ENCODE data around the gene GRM7. TPM values are rescaled to one million over a fixed set of nuclear protein-coding genes. Genes with fewer than 3 reads are reported as not detected.

The GRM7 gene
- total RNA-seq, 1 experiment from 2014 or later: 0.28 TPM

DNA sequence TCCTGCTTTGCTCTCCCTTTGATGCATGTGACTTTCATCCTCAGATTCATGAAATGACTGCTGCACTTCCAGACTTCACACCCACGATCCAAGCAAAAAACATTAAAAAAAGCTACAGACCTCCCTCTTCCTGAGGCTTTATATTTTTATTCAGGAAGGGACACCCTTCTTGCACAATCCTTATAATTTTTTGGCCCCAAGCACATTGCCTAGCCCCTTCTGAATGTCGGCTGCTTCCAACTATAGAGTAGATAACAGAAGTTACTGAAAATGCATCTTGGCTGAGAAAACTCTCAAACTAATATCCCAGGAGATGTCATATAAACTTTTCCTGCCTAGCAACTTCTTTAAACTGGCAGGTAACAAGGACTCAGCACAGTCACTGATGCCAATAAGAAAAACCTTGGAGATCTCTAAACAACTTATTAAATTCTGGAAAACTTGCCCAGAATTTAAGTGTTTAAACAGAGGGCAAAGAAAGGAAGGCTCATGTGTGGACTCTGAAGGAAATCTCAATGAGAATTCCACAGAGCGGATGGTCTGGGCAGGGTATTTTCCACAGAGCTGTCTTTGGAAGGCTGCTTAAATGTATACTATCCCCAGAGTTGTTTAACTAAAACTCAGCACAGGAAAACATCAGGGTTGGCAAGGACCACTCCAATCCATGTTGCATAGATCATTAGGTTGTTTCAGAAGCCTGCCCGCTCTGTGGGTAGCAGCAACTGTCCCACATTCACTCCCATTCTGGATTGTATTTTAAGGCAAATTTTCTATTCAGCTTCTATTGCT is 893.9 kb downstream of the GRM7 start:
- no peaks in the 10 kb centered on the region for H3K27me3 Mint-ChIP-seq (ENCODE audit: low read depth)
- H3K4me1 Mint-ChIP-seq: peaks cover 21 to 24% of the 10 kb centered on the region in 2 experiments
- H3K79me2 ChIP-seq (ENCODE audit: insufficient read depth, low read length): no peaks in the 10 kb centered on the region
- no peaks in the 10 kb centered on the region for H3K23me2 ChIP-seq (ENCODE audit: insufficient read length, low read depth, low read length, poor library complexity, severe bottlenecking)
- H3K27ac ChIP-seq (ENCODE audit: insufficient read length, low read depth, low read length): no peak overlapping the region
- no peak overlapping the region for H4K91ac ChIP-seq (ENCODE audit: insufficient read length, low read depth, low read length)
- H3K9ac ChIP-seq (ENCODE audit: extremely low read depth, insufficient read length, low read length): no peak overlapping the region
- no peak overlapping the region for H3T11ph ChIP-seq (ENCODE audit: low read length)
- H3K14ac ChIP-seq (ENCODE audit: insufficient read depth, low read length): no peak overlapping the region
- H3K4me1 ChIP-seq (ENCODE audit: insufficient read depth, low read length): peaks cover 2% of the 10 kb centered on the region; the same call in 1 of the 2 replicates
- H4K8ac ChIP-seq (replicated peaks; ENCODE audit: insufficient read length, low read depth, low read length): no peak overlapping the region
- peaks cover 0 to 3% of the 10 kb centered on the region in 2 experiments; a peak in 1 of 5 replicates for H3K9me3 Mint-ChIP-seq
- H3K23ac ChIP-seq (ENCODE audit: insufficient read length, low read depth, low read length): no peak overlapping the region
- no peak overlapping the region for H3K56ac ChIP-seq (ENCODE audit: insufficient read length, low read depth, low read length)
- no peak overlapping the region for H2BK5ac ChIP-seq (ENCODE audit: insufficient read length, low read length)
- H2BK120ac ChIP-seq (ENCODE audit: low read depth, low read length, poor library complexity, severe bottlenecking): no peak overlapping the region
- no peak overlapping the region for H3K27ac Mint-ChIP-seq
- no peaks in the 10 kb centered on the region for H3K27me3 ChIP-seq (ENCODE audit: insufficient read depth, low read length)
- H2BK20ac ChIP-seq (ENCODE audit: low read depth, low read length, poor library complexity, severe bottlenecking): no peak overlapping the region
- H2BK15ac ChIP-seq (ENCODE audit: low read depth, low read length): no peak overlapping the region
- WGBS (ENCODE audit: extremely low coverage, insufficient read length, low lambda C conversion rate): no CpG with 5 or more reads among the region's 4 CpGs
- H3K4me3 Mint-ChIP-seq: no peak overlapping the region
- H4K20me1 ChIP-seq (ENCODE audit: control insufficient read depth, insufficient read depth, insufficient read length): no peaks in the 10 kb centered on the region
- no peak overlapping the region for H2BK12ac ChIP-seq (ENCODE audit: insufficient read length, low read depth, low read length)
- no peak overlapping the region for H3K18ac ChIP-seq (ENCODE audit: insufficient read length, low read depth, low read length)
- H3K9me3 ChIP-seq (ENCODE audit: control insufficient read depth, low read depth, low read length): no peaks in the 10 kb centered on the region
- peaks cover 0 to 4% (median 0%) of the 10 kb centered on the region in 3 experiments; a peak in 1 of 7 replicates for H3K36me3 Mint-ChIP-seq (ENCODE audit: insufficient read depth in 1 of 3, low read depth in 3 of 3)
- H2AK5ac ChIP-seq (ENCODE audit: insufficient read length, low read length): no peak overlapping the region
- H3K4me2 ChIP-seq (ENCODE audit: insufficient read depth, insufficient read length, low read length): no peak overlapping the region
- TF ChIP-seq, protein P1, sequence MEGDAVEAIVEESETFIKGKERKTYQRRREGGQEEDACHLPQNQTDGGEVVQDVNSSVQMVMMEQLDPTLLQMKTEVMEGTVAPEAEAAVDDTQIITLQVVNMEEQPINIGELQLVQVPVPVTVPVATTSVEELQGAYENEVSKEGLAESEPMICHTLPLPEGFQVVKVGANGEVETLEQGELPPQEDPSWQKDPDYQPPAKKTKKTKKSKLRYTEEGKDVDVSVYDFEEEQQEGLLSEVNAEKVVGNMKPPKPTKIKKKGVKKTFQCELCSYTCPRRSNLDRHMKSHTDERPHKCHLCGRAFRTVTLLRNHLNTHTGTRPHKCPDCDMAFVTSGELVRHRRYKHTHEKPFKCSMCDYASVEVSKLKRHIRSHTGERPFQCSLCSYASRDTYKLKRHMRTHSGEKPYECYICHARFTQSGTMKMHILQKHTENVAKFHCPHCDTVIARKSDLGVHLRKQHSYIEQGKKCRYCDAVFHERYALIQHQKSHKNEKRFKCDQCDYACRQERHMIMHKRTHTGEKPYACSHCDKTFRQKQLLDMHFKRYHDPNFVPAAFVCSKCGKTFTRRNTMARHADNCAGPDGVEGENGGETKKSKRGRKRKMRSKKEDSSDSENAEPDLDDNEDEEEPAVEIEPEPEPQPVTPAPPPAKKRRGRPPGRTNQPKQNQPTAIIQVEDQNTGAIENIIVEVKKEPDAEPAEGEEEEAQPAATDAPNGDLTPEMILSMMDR (conservative IDR thresholded peaks at IDR 0.05): no peak
- H3K79me1 ChIP-seq (ENCODE audit: insufficient read depth, low read depth, low read length, poor library complexity, severe bottlenecking): no peaks in the 10 kb centered on the region
- no peak overlapping the region for H3K4ac ChIP-seq (ENCODE audit: low read depth, low read length)
- H2AFZ ChIP-seq (ENCODE audit: low read length): no peak overlapping the region
- H4K5ac ChIP-seq (ENCODE audit: insufficient read length, low read depth, low read length): no peak overlapping the region
- no peak for DNase-seq
